DOHH2 (cell line): ENCODE measurements around the gene ZNF609.

Experiments
- H3F3A ChIP-seq: fragments of 200-600 bp; sonication (generic), shearing (Covaris generic); 2 replicates; pipeline ENCODE4 v1.6.0; 2016; ENCODE audit warnings: antibody characterized with exemption, mild to moderate bottlenecking; ENCODE audit not compliant: control insufficient read depth, insufficient read depth
- H3K27ac ChIP-seq: fragments of 200-600 bp; sonication (generic); 2 replicates; pipeline ENCODE4 v1.5.1; 2014; ENCODE audit warnings: low read depth, mild to moderate bottlenecking, low read length, moderate library complexity
- H3K27me3 ChIP-seq: fragments of 200-600 bp; sonication (generic); 2 replicates; pipeline ENCODE4 v1.6.1; 2014; ENCODE audit warnings: mild to moderate bottlenecking, low read length, mixed read lengths; ENCODE audit not compliant: control insufficient read depth
- H3K36me3 ChIP-seq: fragments of 200-600 bp; sonication (generic); 2 replicates; pipeline ENCODE4 v1.6.1; 2014; ENCODE audit warnings: mild to moderate bottlenecking, low read length, moderate library complexity, mixed read lengths; ENCODE audit not compliant: control insufficient read depth
- H3K4me1 ChIP-seq: fragments of 200-600 bp; sonication (generic); 2 replicates; pipeline ENCODE4 v1.6.1; 2014; ENCODE audit warnings: mild to moderate bottlenecking, low read length, mixed read lengths; ENCODE audit not compliant: control insufficient read depth
- H3K4me2 ChIP-seq: fragments of 200-600 bp; sonication (generic); 2 replicates; pipeline ENCODE4 v1.6.0; 2014; ENCODE audit warnings: mild to moderate bottlenecking, low read length, moderate library complexity
- H3K4me3 ChIP-seq: fragments of 200-600 bp; sonication (generic); 2 replicates; pipeline ENCODE4 v1.5.1; 2014; ENCODE audit warnings: mild to moderate bottlenecking, low read length, mixed read lengths
- H3K79me2 ChIP-seq: fragments of 200-600 bp; sonication (generic); 2 replicates; pipeline ENCODE4 v1.6.1; 2014; ENCODE audit warnings: mild to moderate bottlenecking, low read length, mixed read lengths; ENCODE audit not compliant: control insufficient read depth
- H3K9me2 ChIP-seq: fragments of 200-600 bp; sonication (generic); replicated peaks from 2 replicates; pipeline ENCODE4 v1.6.1; 2014; ENCODE audit warnings: mild to moderate bottlenecking, low read length, mixed read lengths; ENCODE audit not compliant: control insufficient read depth
- H3K9me3 ChIP-seq: fragments of 200-600 bp; sonication (generic); 2 replicates; pipeline ENCODE4 v1.6.1; 2014; ENCODE audit warnings: antibody characterized with exemption, low read length, mixed read lengths; ENCODE audit not compliant: control insufficient read depth, insufficient read depth
- H4K20me1 ChIP-seq: fragments of 200-600 bp; sonication (generic); 2 replicates; pipeline ENCODE4 v1.6.0; 2014; ENCODE audit warnings: low read depth, mild to moderate bottlenecking, antibody characterized with exemption, low read length, moderate library complexity; ENCODE audit not compliant: control insufficient read depth, insufficient read depth
- CTCF ChIP-seq: fragments of 200-600 bp; sonication (generic); IDR thresholded peaks from one replicate; pipeline ENCODE4 v1.5.1; 2014; ENCODE audit warnings: antibody characterized with exemption, mild to moderate bottlenecking, low read depth, low read length; ENCODE audit not compliant: poor library complexity, severe bottlenecking
- EZH2phosphoT487 ChIP-seq: fragments of 200-600 bp; sonication (generic); IDR thresholded peaks from 2 replicates; pipeline ENCODE4 v1.6.1; 2017; ENCODE audit warnings: borderline replicate concordance, mild to moderate bottlenecking, antibody characterized with exemption, low read length, moderate library complexity, mixed read lengths

The ZNF609 gene

DNA sequence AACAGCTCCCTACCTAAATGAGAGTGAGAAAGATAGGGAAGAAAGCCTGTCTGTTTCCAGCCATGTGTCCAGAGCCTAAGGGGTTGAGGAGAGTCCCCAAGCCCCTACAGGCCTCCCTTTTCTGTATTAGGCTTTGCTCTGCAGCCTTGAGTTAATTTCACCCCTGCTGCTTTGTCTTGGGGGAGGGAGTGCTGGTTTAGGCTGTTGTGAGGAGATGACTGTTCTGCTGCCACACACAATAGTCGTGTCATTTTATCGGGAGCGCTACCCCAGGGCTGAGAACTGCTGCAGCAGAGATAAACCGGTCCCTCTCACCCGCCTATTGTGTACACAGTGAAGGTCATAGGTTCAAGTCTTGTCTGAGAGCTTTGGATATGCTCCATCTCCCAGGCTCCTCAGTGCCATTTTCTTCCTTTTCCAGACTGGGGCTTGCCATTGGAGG, 1.4 kb downstream of the ZNF609 start:
- TF ChIP-seq CTCF (no peak), EZH2phosphoT487 (no peak)
- H3K27ac ChIP-seq: peak overlapping the region; percentile 43
- peak overlapping the region; percentile 74 for H3K4me3 ChIP-seq
- H3K9me3 ChIP-seq: no peaks in the 10 kb centered on the region
- H3K79me2 ChIP-seq: peaks cover 55% of the 10 kb centered on the region
- peaks cover 74% of the 10 kb centered on the region for H3K4me1 ChIP-seq
- 0 out of 2 replicates have a peak, but pooled peaks cover 2% of the 10 kb centered on the region for H3F3A ChIP-seq
- peak overlapping the region; percentile 59 for H3K4me2 ChIP-seq
- H3K9me2 ChIP-seq: no peaks in the 10 kb centered on the region
- no peaks in the 10 kb centered on the region for H3K27me3 ChIP-seq
- H4K20me1 ChIP-seq: peaks cover 8% of the 10 kb centered on the region
- H3K36me3 ChIP-seq: no peaks in the 10 kb centered on the region

- H3K4me1 ChIP-seq: peaks cover 68% of the 10 kb centered on the region
- H3K4me2 ChIP-seq: peak overlapping the region; percentile 59
- no peaks in the 10 kb centered on the region for H3K9me3 ChIP-seq
- no peaks in the 10 kb centered on the region for H3K27me3 ChIP-seq
- H3K27ac ChIP-seq: 0 out of 2 replicates have a peak overlapping the region, but pooled peaks have one; percentile 43
- peaks cover 62% of the 10 kb centered on the region for H3K79me2 ChIP-seq
- TF ChIP-seq EZH2phosphoT487 (no peak), CTCF (no peak)
- H3K4me3 ChIP-seq: peak overlapping the region; percentile 74
- H3K36me3 ChIP-seq: no peaks in the 10 kb centered on the region
- 0 out of 2 replicates have a peak, but pooled peaks cover 2% of the 10 kb centered on the region for H3F3A ChIP-seq
- no peaks in the 10 kb centered on the region for H3K9me2 ChIP-seq
- H4K20me1 ChIP-seq: peaks cover 8% of the 10 kb centered on the region
Observed at GRCh38 chr15:64462492-64462891, 2.1 kb downstream of the ZNF609 start.

DNA sequence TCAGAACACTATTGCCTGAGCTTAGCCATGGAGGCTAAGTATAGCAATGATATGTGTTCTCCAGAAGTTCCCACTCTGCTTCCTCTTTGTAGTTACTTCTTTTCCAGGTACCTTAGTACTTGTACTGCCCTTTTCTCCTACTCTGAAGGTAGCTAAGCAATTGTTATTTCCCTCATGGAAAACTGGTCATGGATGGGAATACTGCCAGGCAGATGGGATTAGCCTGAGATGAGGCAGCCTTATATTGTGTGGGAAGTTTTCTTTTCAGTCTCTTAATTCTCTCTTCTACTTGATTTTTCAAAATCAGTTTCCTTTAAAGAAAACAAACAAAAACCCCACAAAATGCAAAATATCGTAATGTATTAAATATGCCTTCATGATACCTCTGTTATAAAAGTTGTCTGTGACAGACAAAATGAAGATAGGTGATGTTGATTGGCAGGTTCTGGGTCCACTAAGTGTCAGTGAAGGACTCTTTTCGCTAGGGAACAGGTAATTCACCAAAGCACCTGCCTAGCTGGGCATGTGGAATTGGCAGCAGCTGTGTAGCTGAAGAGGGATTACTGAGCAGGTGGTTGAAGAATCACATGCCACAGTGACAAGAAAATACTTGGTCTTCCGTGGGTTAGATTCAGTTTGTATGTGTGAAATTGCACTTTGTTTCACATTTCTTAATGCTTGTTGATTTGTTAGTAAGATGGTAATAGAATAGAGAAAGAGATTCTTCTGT, 4.1 kb downstream of the ZNF609 start:
- H3K4me2 ChIP-seq: peak overlapping the region; percentile 20

More for the DNA sequence above, 4.1 kb downstream of the ZNF609 start:
- no peak overlapping the region for H3K27ac ChIP-seq
- no peaks in the 10 kb centered on the region for H3K27me3 ChIP-seq
- H3K4me3 ChIP-seq: no peak overlapping the region
- 0 out of 2 replicates have a peak, but pooled peaks cover 2% of the 10 kb centered on the region for H3F3A ChIP-seq
- H3K9me2 ChIP-seq: no peaks in the 10 kb centered on the region
- H3K4me1 ChIP-seq: peaks cover 55% of the 10 kb centered on the region
- H3K36me3 ChIP-seq: no peaks in the 10 kb centered on the region
- no peak for TF ChIP-seq CTCF
- TF ChIP-seq EZH2phosphoT487: no peak
- no peaks in the 10 kb centered on the region for H3K9me3 ChIP-seq
- peaks cover 76% of the 10 kb centered on the region for H3K79me2 ChIP-seq
- peaks cover 8% of the 10 kb centered on the region for H4K20me1 ChIP-seq
